D721Med (cell line): ENCODE data around the gene ARMC3.
A peak's percentile ranks its signal among the peaks of the same experiment; 100 is the strongest.

Experiments
- DNase-seq: peaks from one replicate; pipeline ENCODE4 v3.0.0; 2011; ENCODE audit warnings: low spot score; ENCODE audit not compliant: insufficient read length
- FAIRE-seq: peaks from 2 replicates; lab custom pipeline; 2011; peaks lifted over from hg19 to GRCh38; lab: Jason Lieb, UNC
- TF ChIP-seq, protein P1 (sequence below): IDR thresholded peaks from 2 replicates; pipeline ENCODE4 v1.5.1; 2012; ENCODE audit warnings: mild to moderate bottlenecking, control low read depth; ENCODE audit not compliant: insufficient read depth; ENCODE audit errors: missing control alignments

Gene ARMC3

DNA sequence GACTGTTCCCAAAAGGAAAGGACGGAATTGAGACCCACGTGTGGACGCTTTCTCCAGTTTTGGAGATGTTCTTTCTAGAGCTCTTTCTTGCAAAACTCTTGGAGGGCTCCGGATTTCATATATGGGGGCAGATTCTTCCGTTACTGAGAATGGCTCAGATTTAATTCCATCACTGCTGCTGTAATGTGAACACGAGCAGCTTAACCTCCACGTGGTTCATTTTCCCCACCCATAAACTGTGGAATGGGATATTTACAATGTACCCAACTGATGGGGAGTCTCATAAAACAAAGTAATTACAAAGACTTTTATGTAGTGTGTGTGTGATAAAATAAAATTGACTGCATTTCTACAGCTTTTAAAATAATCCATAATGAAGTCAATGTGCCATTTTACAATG, 152.4 kb downstream of the ARMC3 start:
- DNase-seq (no peak), FAIRE-seq (no peak)
- TF ChIP-seq, protein P1, sequence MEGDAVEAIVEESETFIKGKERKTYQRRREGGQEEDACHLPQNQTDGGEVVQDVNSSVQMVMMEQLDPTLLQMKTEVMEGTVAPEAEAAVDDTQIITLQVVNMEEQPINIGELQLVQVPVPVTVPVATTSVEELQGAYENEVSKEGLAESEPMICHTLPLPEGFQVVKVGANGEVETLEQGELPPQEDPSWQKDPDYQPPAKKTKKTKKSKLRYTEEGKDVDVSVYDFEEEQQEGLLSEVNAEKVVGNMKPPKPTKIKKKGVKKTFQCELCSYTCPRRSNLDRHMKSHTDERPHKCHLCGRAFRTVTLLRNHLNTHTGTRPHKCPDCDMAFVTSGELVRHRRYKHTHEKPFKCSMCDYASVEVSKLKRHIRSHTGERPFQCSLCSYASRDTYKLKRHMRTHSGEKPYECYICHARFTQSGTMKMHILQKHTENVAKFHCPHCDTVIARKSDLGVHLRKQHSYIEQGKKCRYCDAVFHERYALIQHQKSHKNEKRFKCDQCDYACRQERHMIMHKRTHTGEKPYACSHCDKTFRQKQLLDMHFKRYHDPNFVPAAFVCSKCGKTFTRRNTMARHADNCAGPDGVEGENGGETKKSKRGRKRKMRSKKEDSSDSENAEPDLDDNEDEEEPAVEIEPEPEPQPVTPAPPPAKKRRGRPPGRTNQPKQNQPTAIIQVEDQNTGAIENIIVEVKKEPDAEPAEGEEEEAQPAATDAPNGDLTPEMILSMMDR: no peak

DNA sequence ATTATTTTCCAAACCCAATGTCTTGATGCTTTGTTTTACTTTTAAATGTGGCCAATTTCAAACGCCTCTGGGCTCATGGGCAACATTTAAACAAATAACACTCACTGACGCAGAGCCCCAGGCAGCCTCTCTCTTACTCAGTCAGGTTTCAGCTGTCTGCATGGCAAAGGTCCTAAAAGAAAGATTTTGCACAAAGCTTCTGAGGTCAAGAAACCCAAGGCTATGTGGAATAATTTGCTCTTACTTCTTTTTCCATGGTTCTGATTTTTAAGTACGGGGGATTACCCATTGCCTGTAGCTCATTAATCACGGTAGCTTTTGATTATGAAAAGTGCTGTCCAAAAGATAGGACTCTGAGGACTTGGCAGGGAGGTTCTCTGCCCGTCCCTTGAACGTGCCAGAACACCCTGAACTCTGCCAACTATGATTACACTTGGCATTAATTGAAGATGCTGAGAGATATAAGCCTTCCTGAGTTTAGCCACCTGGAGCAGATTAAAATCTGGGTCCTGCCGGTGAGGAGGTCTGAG, 153.4 kb downstream of the ARMC3 start:
- TF ChIP-seq, protein P1: no peak
- DNase-seq (no peak), FAIRE-seq (no peak)

- DNase-seq (no peak), FAIRE-seq (no peak)
- TF ChIP-seq, protein P1: peak; percentile 35
Measured at GRCh38 chr10:23081891-23082290, 154.0 kb downstream of the ARMC3 start.
